Stimulated activated CD8-positive, alpha-beta memory T cell treated with anti-CD3 and anti-CD28 coated beads, Interleukin-12 subunit alpha, Interleukin-12 subunit beta, amount 100 ng/mL, for 1 hour (primary cell): ENCODE results near the gene MYRFL.
"Not testable (repeated sequence)": the region's sequence is repeated elsewhere in the genome, so short reads cannot be mapped to it uniquely, and the experiment has no call there.

ENCODE experiments used
- DNase-seq: peaks from one replicate; pipeline ENCODE4 v3.0.0-alpha.2; 2020; ENCODE audit warnings: low read depth

Gene MYRFL

DNA sequence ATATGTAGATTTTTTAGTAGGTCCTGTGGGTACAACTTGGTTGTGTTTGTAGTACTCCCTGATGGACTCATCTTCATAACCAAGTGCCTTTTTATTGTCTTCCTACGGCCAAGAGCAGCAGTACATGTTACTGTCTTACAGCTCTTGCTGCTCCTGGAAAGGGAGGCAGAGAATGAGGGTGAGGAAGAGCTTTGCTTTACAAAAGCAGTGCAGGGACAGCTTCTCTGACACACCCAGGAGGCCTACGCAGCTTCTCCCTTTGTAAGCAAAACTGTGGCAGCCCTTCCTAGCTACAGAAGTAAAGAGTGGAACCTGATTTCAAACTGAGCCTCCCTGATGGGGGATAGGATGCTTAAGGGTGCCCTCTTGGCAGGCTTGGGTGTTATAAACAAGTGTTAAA is 18.6 kb downstream of the MYRFL start:
- no peak for DNase-seq

DNA sequence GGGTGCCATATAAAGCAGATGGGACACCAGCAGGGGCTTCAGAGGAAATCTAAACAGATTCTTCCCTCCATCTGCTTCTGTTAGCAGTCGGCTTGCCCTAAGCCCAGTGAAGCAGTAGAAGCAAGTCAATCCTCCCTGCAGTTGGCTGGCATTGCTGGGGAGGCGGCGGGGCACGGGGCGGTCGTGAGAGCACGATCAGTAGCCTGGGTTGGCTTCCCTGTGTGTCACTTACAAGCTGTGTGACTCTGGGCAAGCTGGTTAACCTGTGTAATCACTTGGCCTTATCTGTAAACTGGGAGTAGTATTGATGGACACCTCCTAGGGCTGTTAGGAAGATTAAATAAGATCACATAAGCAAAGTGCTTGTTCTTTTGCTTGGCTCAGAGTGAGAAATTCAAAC is 19.4 kb downstream of the MYRFL start:
- no peak for DNase-seq

DNA sequence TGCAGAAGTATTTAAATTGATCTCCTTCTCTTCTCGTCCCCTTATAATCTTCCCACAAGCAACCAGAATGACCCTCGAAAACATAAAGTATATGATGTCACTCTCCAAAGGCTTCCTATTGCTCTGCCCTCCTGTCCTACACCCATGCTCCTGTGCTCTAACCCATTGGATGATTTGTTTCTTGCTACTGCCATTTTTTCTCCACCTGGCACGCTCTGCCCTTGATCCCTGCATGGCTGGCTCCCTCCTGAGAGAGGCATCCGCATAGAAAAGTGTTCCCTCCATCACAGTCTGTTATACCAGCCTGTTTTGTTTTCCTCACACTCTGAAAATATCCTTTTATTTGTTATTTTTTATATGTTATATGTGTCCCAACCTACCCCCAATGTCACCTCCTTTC is 19.8 kb downstream of the MYRFL start:
- no peak for DNase-seq

DNA sequence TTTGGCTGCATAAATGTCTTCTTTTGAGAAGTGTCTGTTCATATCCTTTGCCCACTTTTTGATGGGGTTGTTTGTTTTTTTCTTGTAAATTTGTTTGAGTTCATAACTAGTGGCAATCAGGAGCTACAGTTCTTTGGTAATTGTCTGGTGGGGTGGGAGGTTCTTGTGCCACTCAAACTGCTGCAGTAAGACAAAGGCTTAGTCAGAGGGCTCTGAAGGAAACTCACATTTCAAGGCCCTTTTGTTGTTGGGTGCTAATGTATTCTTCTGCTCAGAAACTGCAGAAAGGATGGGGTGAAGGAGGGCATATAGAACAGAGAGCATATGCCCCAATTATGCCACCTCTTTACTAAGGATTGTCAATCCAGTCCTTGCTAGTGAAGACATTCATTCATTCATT is 21.9 kb downstream of the MYRFL start:
- DNase-seq, result no peak

DNA sequence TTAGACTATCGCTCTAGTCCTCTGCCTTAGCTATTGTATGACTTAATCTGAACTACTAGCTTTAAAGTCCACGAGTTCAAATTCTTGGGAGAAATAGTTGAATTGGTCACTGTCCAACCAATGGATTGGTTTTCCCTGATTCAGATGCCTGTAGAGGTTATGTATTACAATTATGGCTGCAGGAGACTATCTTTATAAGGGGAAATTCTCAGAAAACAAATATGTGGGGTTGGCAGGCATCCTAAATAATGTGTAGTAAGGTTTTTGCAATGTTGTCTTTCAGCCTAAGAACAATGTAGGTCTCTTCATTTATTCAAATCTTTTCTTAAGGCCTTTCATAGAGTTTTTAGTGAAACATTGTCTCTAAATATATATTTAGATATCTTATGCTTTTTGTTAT is 26.9 kb downstream of the MYRFL start:
- no peak for DNase-seq

DNA sequence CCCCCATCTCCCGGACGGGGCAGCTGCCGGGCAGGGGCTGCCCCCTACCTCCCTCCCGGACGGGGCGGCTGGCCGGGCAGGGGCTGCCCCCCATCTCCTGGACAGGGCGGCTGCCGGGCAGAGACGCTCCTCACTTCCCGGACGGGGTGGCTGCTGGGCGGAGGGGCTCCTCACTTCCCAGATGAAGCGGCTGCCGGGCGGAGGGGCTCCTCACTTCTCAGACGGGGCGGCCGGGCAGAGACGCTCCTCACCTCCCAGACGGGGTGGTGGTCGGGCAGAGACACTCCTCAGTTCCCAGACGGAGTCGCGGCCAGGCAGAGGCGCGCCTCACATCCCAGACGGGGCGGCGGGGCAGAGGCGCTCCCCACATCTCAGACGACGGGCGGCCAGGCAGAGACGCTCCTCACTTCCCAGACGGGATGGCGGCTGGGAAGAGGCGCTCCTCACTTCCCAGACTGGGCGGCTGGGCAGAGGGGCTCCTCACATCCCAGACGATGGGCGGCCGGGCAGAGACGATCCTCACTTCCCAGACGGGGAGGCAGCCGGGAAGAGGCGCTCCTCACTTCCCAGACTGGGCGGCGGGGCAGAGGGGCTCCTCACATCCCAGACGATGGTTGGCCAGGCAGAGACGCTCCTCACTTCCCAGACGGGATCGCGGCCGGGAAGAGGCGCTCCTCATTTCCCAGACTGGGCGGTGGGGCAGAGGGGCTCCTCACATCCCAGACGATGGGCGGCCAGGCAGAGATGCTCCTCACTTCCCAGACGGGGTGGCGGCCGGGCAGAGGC is 28.3 kb downstream of the MYRFL start:
- not testable (repeated sequence) for DNase-seq

DNA sequence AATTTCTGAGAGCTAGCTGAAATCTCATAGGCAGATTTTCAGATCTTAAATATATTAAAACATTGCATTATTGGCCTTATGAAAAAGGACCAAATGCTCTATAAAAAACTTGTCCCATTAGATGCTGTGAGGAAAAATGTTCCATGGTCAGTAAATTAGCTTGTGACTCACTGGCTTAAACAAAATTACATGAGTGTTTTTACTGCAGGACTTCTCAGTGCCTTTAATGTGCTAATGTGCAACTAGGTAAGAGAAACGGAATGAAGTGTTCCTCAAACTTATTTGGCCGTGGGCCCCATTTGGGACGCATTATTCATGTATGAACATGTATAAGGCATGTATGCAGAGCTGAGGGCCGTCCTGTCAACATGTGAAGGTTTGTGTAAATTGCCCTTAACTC is 41.7 kb downstream of the MYRFL start:
- no peak for DNase-seq

DNA sequence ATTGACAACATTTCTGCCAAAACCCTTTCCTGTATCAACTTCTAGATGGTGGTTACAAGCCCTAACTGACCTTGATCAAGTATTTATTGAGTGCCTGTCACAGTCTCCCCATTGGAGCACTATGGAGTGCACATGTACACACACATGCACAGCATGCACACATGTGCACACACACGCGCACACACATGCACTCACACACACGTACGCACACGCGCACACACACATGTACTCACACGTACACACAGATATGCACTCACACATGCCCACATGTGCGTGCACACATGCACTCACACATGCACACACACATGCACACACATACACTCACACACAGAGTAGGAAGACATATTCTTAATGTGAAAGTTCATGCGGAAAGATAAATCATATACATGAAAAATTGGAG is 43.7 kb downstream of the MYRFL start:
- DNase-seq, result no peak

DNA sequence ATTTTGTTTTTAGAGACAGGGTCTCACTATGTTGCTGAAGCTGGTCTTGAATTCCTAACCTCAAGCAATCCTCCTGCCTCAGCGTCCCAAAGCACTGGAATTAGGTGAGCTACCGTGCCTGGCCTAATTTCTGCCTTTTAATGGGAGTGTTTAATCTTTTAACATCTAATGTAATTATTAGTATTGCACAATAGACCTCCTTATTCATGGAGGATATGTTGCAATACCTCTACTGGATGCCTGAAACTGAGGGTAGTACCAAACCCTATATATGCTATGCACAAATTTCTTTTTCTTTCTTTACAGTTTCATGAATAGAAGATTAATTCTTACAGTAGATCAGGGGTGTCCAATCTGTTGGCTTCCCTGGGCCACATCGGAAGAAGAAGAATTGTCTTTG is 47.8 kb downstream of the MYRFL start:
- no peak for DNase-seq

DNA sequence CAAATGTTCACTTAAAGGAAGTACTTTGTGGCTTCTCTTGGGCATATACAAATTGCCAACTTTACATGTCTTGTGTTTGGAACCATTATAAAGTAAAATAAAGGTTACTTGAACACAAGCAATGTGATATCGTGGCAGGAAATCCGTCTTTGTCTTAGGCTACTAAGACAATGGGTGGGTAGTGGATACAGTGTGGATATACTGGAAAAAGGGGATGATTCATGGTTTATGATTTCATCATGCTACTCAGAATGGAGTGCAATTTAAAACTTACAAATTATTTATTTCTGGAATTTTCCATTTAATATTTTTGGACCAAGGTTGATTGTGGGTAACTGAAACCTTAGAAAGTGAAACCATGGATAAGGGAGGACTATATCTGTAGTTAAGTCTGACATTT is 48.4 kb downstream of the MYRFL start:
- DNase-seq, result no peak

DNA sequence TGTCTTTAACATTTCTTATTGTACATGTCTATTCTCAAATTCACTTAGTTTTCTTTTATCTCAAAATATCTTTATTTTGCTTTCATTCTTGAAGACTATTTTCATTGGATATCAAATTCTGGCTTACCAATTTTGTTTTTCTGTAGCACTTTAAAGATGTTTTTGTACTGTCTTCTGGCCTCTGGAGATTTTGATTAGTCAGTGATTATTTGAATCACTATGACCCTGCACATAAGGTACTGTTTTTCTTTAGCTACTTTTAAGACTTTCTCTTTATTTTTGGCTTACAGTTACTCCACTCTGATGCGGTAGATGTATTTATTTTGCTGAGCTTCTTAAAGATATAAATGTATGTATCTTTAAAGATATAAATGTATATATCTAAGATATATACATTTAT is 49.6 kb downstream of the MYRFL start:
- DNase-seq, result no peak

DNA sequence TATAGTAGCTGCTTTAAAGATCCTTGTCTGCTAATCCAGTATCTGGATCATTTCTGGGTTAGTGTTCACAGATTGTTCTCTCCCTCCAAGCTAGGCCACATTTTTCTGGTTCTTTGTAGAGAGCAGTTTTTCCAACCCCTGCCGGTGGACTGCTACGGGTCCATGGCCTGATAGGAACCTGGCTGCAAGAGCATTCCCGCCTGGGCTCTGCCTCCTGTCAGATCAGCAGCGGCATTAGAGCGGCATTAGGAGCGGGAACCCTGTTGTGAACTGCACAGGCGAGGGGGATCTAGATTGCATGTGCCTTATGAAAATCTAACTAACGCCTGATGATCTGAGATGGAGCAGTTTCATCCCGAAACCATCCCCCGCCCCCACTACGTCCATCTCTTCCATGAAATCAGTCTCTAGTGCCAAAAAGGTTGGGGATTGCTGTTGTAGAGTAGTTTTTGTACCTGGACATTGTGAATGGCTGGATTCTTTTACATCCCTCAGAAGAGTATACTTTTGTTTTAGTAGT is 50.4 kb downstream of the MYRFL start:
- no peak for DNase-seq

DNA sequence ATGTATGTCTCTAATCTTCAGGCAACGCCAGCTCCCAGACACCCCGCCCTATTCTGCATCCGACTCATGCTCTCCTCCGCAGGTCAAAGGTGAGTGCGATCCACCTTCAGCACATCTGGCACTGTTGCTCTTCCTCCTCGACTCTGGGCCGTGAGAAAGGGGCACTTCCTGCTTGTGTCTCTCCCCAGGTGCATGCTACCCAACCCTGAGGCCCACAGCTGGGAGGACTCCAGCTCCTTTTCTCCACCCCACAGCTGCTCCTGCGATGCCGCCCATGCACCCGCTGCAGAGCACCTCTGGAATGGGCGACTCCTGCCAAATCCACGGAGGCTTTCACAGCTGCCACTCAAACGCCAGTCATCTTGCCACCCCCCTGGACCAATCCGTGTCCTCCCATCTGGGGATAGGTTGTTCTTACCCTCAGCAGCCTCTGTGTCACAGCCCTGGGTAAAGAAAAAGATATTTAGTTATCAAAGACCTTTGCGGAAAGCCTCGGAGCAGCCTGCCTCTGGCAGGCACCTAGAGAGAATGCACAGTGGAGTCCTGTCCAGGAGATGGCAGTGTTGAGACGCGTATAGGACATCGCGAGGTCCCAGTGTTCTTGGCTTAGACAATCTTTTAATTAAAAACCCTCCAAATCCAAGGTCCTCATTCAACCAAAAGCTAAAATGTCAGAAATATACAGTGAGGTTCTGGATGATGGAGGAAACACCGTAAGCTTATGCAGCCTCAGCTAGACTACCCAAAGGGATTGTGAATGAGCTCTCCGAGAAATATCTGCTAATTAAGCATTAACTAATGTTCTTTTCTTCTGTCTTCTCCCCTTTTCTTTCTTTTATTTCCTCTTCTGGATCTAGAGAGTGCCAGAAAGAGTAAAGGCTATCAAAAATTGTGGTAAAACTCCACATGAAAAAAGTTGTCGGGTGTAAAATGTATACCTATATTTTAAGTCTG is 54.3 kb downstream of the MYRFL start:
- peak; percentile 42 for DNase-seq

DNA sequence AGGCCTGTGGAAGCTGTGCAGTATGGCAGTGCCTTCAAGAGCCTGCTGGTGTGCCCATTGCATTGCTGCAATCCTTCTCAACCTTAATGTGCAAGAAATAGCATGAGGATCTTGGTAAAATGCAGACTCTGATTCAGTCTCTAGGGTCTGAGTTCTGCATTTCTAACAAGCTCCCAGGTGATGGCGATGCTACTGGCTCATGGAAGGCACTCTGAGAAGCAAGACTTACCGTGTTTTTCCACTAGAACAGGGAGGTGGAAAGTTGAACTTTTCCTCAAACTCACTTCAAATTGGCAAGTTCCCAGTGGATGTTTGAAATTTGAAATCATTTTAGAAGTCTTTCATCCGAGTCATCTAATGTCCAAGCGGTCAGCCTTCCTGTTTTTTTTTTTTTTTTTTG is 55.5 kb downstream of the MYRFL start:
- no peak for DNase-seq

DNA sequence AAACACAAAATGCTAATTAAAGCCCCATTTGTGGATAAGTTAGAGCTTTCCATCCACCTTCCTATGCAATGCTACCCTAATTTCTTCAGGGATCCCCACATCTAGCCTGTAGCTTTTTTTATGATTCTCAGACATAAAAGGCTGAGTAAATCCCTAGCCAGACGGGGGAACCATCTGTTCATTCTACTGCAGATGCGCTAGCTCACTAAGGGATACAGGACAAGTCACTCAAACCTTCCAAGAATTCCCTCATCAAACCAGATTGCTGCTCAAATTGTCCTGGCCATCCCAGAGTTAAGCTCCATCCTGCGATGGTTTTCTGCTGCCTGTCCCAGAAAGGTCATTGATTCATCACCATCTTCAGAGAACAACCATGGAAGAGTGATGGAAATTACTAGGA is 56.7 kb downstream of the MYRFL start:
- DNase-seq, result no peak

DNA sequence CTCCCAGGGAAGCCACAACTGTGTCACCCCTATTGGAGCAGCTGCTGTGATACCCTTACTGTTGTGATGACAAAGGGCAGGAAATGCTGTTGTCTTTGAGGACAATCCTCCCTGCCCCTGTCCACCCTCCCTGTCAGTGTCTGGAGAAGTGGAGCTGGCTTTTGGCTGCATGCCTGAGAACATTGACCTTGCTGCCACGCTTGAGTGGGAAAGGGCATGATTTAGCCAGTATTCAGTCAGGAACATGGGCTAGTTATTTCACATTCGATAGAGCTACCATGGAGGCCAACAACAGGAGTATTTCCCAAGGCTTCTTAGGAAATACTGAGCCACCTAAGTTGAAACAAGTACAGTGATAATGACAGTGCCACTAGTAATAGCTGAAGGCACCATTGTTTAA is 59.4 kb downstream of the MYRFL start:
- no peak for DNase-seq

DNA sequence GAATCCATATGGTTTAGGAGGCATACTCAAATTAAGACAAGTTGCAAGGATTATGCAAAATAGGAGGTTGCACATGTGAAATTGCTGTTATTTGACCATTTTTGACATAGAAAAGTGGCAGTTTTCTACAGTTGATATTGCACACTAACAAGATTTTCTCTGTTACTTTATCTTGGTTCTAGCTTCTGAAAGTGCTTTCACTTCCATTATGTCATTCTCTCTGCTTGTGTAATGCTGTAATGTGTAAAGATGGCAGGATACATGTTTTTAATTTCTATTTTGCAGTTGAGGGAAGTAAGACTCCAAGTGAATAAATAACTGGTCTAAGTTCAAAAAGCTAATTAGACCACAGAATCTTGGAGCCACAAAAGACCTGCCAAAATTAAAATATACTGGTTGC is 60.6 kb downstream of the MYRFL start:
- DNase-seq, result no peak

DNA sequence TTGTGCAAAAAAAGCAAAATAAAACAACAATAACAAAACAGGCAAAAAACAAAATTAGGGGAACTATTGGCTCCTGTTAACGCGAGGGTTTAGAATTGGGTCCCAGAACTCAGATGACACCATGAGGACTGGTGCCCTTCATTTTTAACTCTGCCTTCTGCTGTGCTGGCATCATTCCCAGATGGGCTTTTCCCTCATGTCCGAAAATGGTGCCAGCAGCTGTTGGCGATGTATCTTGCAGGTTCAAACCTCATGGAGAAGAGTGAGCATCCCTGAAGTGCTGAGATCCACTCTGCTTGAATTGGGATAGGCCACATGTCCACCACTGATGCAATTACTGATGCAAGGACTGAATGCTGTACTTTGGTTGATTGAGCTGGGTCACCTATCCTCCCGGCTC is 61.1 kb downstream of the MYRFL start:
- DNase-seq, result no peak

DNA sequence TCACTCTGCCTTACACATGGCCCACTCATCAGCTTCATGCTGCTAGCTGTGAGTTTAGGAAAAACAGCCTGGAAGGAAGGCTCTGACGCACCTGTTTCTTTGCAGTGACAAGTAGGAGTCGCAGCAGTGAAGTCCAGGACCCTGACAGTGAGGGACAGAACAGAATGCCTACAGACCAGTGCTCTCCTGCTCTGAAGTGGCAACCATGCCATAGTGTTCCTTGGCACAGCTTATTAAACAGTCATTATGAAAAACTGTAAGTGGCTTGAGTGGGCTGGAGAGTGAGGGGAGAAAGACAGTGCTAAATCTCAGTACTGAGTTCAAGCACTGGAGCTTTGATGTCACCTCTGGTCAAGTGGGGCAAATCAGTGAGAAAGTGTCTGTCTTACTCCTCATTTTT is 61.7 kb downstream of the MYRFL start:
- no peak for DNase-seq

DNA sequence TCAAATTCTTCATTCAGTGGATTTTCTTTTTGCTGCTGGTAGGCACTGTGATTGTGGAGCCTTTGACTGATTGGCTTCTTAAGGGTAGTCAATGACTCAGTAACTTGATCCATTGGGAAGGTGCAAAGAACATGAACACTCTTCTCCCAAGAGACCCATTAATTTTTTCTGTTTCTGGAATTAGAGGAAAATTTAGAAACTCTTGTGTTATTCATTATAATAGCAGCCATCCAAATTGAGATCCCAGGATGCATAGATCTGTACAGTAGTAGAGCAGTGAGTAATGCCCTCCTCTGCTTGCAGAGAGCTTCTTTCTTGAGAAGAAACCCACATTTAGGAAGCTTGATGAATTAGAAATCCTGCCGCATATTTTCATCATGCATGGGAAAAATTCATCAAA is 63.9 kb downstream of the MYRFL start:
- no peak for DNase-seq

DNA sequence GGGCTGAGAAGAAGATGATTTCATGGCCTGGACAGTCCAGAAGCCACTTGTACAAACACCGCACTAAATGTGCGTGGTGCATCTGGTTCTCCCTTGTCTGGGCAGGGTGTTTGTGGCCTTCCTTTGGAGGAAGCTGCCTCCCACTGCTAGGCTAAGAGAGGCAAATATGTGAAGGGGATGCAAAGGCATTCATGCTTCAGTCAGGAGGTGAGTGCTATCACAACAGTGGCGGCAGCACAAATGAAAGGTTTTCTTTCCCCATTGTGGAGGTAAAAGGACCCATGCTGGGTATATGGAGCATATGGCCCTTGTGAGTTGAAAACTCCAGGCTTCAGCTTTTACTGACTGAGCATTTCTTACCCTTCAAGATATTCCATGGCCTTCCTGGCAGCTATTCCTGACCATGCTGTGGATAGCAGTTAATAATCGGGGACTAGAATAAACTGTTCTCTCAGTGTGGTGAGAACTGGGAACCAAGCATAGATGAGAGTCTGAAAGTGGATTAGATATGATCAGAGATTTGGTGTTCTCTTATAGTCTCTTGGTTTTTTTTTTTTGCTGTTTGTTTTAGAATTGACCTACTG is 69.9 kb downstream of the MYRFL start:
- DNase-seq, result no peak

DNA sequence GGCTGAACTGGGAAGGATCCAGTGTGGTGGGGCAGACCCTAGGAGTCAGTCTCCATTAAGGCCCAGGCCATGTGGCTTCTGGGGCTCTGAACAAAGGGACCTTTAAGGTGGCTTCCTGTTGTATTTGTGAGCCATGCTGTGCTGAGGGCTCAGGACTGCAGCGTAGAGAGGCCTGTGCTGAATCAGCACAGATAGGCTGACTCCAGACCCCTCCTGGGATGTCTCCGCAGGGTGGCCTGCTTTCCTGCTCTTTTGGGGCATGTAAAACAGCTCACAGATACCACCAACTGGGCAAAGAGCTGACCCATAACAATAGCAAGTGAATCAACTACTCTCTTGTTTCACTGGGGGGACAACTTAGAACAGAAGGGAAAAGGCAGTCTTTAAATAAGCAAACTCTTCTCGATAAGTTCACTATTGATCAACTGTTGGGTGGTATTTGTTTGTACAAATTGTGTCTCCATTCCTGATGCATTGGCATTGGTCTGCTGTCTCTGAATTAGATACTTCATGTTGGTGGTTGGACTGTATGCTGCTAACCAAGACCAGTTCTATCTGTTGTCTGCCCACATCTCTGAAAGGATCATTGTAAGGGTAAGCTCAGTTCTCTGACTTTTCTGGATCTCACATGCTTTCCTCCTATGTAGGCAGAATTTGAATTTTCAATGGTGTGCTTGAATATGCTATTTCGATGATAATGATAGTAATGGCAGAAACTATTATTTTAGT is 71.8 kb downstream of the MYRFL start:
- no peak for DNase-seq
